SK-N-SH treated with all-trans-retinoic acid at 6 μM for 48 hours (cell line): ENCODE data around the gene MYO15A.

Experiments
- ATAC-seq: fragments of 200-7000 bp; cut with Tn5 transposase; 3 replicates; pipeline ENCODE4 v1.9.1; 2020; ENCODE audit warnings: mild to moderate bottlenecking, moderate library complexity
- ARNTL ChIP-seq: fragments of 450-650 bp; formaldehyde crosslinking; IDR thresholded peaks from 2 replicates; pipeline ENCODE4 v1.5.0; 2020; ENCODE audit warnings: low read depth, mild to moderate bottlenecking, moderate library complexity, borderline replicate concordance
- BACH2 ChIP-seq: fragments of 250-450 bp; sonication (Bioruptor Pico); IDR thresholded peaks from 2 replicates; pipeline ENCODE4 v1.9.0; 2021; ENCODE audit warnings: mild to moderate bottlenecking, borderline replicate concordance
- CREB5 ChIP-seq: fragments of 250-450 bp; sonication (Bioruptor Pico); IDR thresholded peaks from 2 replicates; pipeline ENCODE4 v1.5.1; 2020; ENCODE audit warnings: low read depth, mild to moderate bottlenecking, moderate library complexity
- CSDC2 ChIP-seq: fragments of 250-450 bp; sonication (Bioruptor Pico); IDR thresholded peaks from 2 replicates; pipeline ENCODE4 v1.5.0; 2020; ENCODE audit warnings: mild to moderate bottlenecking, moderate library complexity
- CSRNP3 ChIP-seq: fragments of 250-450 bp; sonication (Bioruptor Pico); IDR thresholded peaks from 2 replicates; pipeline ENCODE4 v1.5.1; 2021; ENCODE audit warnings: mild to moderate bottlenecking, moderate library complexity
- ESRRG ChIP-seq: fragments of 250-450 bp; sonication (Bioruptor Pico); IDR thresholded peaks from 2 replicates; pipeline ENCODE4 v1.6.1; 2021; ENCODE audit warnings: mild to moderate bottlenecking
- GLIS3 ChIP-seq: fragments of 250-450 bp; sonication (Bioruptor Pico); IDR thresholded peaks from 2 replicates; pipeline ENCODE4 v1.5.0; 2020; ENCODE audit warnings: mild to moderate bottlenecking, moderate library complexity
- ISL1 ChIP-seq: fragments of 250-450 bp; sonication (Bioruptor Pico); IDR thresholded peaks from 2 replicates; pipeline ENCODE4 v2.1.2; 2022; ENCODE audit warnings: mild to moderate bottlenecking, moderate library complexity
- OSR1 ChIP-seq: fragments of 250-450 bp; sonication (Bioruptor Pico); IDR thresholded peaks from 2 replicates; pipeline ENCODE4 v1.8.0; 2022; ENCODE audit warnings: moderate library complexity, mild to moderate bottlenecking, inconsistent platforms
- PATZ1 ChIP-seq: fragments of 250-450 bp; sonication (Bioruptor Pico); IDR thresholded peaks from 2 replicates; pipeline ENCODE4 v1.8.0; 2020; ENCODE audit warnings: mild to moderate bottlenecking, moderate library complexity, borderline replicate concordance
- POU6F1 ChIP-seq: fragments of 250-450 bp; sonication (Bioruptor Pico); IDR thresholded peaks from 2 replicates; pipeline ENCODE4 v1.8.0; 2021; ENCODE audit warnings: low read depth, mild to moderate bottlenecking, moderate library complexity, borderline replicate concordance
- PPARA ChIP-seq: fragments of 250-450 bp; sonication (Bioruptor Pico); IDR thresholded peaks from 2 replicates; pipeline ENCODE4 v1.5.0; 2020; ENCODE audit warnings: mild to moderate bottlenecking, borderline replicate concordance
- RARB ChIP-seq: fragments of 250-450 bp; sonication (Bioruptor Pico); IDR thresholded peaks from 2 replicates; pipeline ENCODE4 v1.8.0; 2021; ENCODE audit warnings: mild to moderate bottlenecking, moderate library complexity
- SNAI2 ChIP-seq: fragments of 250-450 bp; sonication (Bioruptor Pico); IDR thresholded peaks from 2 replicates; pipeline ENCODE4 v1.5.0; 2020; ENCODE audit warnings: mild to moderate bottlenecking, moderate library complexity
- TCF4 ChIP-seq: fragments of 250-450 bp; sonication (Bioruptor Pico); IDR thresholded peaks from 2 replicates; pipeline ENCODE4 v1.8.0; 2021; ENCODE audit warnings: mild to moderate bottlenecking, moderate library complexity, borderline replicate concordance
- TSHZ2 ChIP-seq: fragments of 250-450 bp; sonication (Bioruptor Pico); IDR thresholded peaks from 2 replicates; pipeline ENCODE4 v1.5.0; 2020; ENCODE audit warnings: mild to moderate bottlenecking, moderate library complexity
- ZC3H10 ChIP-seq: fragments of 250-450 bp; sonication (Bioruptor Pico); IDR thresholded peaks from 2 replicates; pipeline ENCODE4 v1.5.1; 2021; ENCODE audit warnings: mild to moderate bottlenecking, moderate library complexity
- ZFP3 ChIP-seq: fragments of 250-450 bp; sonication (Bioruptor Pico); IDR thresholded peaks from 2 replicates; pipeline ENCODE4 v1.5.0; 2020; ENCODE audit warnings: mild to moderate bottlenecking, moderate library complexity
- ZNF565 ChIP-seq: fragments of 450-650 bp; formaldehyde crosslinking; conservative IDR thresholded peaks from 2 replicates; pipeline ENCODE4 v1.5.0; 2020; ENCODE audit warnings: low read depth, mild to moderate bottlenecking, moderate library complexity
- ZNF70 ChIP-seq: fragments of 450-650 bp; formaldehyde crosslinking; IDR thresholded peaks from 2 replicates; pipeline ENCODE4 v1.5.0; 2020; ENCODE audit warnings: mild to moderate bottlenecking, moderate library complexity
- ZNF8 ChIP-seq: fragments of 450-650 bp; formaldehyde crosslinking; IDR thresholded peaks from 2 replicates; pipeline ENCODE4 v1.5.0; 2020; ENCODE audit warnings: mild to moderate bottlenecking, moderate library complexity

The MYO15A gene

GRCh38 chr17:18107061-18107790 lies 1.3 kb upstream of the MYO15A start:
- ATAC-seq: no peak
- no peak for TF ChIP-seq CREB5 (CRISPR knock-in tag)
- no peak for TF ChIP-seq POU6F1 (CRISPR knock-in tag)
- TF ChIP-seq GLIS3 (CRISPR knock-in tag): no peak
- TF ChIP-seq SNAI2 (CRISPR knock-in tag): no peak
- no peak for TF ChIP-seq ESRRG
- no peak for TF ChIP-seq OSR1
- TF ChIP-seq PPARA (CRISPR knock-in tag): no peak
- no peak for TF ChIP-seq ZNF8 (CRISPR knock-in tag)
- TF ChIP-seq ZFP3 (CRISPR knock-in tag): no peak
- no peak for TF ChIP-seq RARB (CRISPR knock-in tag)
- TF ChIP-seq ZC3H10: no peak
- TF ChIP-seq ZNF565: no peak
- no peak for TF ChIP-seq ARNTL (CRISPR knock-in tag)
- TF ChIP-seq ZNF70 (CRISPR knock-in tag): no peak

GRCh38 chr17:18107971-18108370 lies 585 bp upstream of the MYO15A start:
- TF ChIP-seq CSRNP3 (CRISPR knock-in tag) (no peak), ZNF8 (CRISPR knock-in tag) (no peak), CREB5 (CRISPR knock-in tag) (no peak), POU6F1 (CRISPR knock-in tag) (no peak), OSR1 (no peak), ISL1 (CRISPR knock-in tag) (no peak), PPARA (CRISPR knock-in tag) (no peak), PATZ1 (CRISPR knock-in tag) (no peak), CSDC2 (CRISPR knock-in tag) (no peak), SNAI2 (CRISPR knock-in tag) (no peak), ZC3H10 (no peak), ZNF565 (no peak), ZFP3 (CRISPR knock-in tag) (no peak), TCF4 (CRISPR knock-in tag) (no peak), RARB (CRISPR knock-in tag) (no peak), BACH2 (CRISPR knock-in tag) (no peak), ESRRG (no peak), TSHZ2 (CRISPR knock-in tag) (no peak), GLIS3 (CRISPR knock-in tag) (no peak)
- no peak for ATAC-seq
